ENCODE data around the gene CREB3L2. TPM values are rescaled to one million over a fixed set of nuclear protein-coding genes. Genes with fewer than 3 reads are reported as not detected.

The CREB3L2 gene
- total RNA-seq, 1 donor: 28.6 TPM

DNA sequence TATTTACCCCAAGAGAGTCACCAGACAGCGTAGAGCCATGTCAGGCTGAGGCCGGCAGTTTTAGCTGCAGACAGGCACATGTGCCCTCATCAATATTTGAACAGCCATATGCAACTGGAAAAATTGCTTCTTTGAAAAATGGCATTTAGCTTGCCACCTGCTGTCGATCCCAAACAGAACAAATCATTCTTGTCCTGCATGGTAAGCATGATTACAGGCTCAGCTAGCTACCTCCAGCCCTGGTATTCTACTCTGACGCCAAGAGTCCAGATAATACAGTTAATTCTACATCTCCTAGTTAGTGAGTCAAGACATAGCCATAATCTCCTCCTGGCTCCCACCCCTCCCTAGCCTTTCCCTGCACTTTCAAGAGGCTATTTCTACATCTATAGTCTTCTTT, 7.7 kb downstream of the CREB3L2 start:
- Histone ChIP-seq H3K4me1 (ENCODE audit: insufficient read depth, low read length) (peaks cover 85% of the 10 kb centered on the region), H3K79me2 (ENCODE audit: insufficient read depth, low read length) (peaks cover 84% of the 10 kb centered on the region), H3K27me3 (ENCODE audit: insufficient read depth, low read length) (no peaks in the 10 kb centered on the region), H3K36me3 (ENCODE audit: insufficient read depth, low read length) (peaks cover 7% of the 10 kb centered on the region), H2AFZ (ENCODE audit: low read length) (no peak overlapping the region), H4K20me1 (ENCODE audit: insufficient read depth, low read length) (peaks cover 4% of the 10 kb centered on the region), H3K4me3 (ENCODE audit: insufficient read depth, low read length) (no peak overlapping the region), H3K9me3 (ENCODE audit: low read depth, low read length) (no peaks in the 10 kb centered on the region), H3K4me2 (ENCODE audit: insufficient read depth, low read length) (no peak overlapping the region), H3K27ac (ENCODE audit: low read depth, low read length) (peak overlapping the region; percentile 98)
- DNase-seq (ENCODE audit: insufficient read length, low spot score, missing footprints): peak; percentile 69
- TF ChIP-seq, protein P1, sequence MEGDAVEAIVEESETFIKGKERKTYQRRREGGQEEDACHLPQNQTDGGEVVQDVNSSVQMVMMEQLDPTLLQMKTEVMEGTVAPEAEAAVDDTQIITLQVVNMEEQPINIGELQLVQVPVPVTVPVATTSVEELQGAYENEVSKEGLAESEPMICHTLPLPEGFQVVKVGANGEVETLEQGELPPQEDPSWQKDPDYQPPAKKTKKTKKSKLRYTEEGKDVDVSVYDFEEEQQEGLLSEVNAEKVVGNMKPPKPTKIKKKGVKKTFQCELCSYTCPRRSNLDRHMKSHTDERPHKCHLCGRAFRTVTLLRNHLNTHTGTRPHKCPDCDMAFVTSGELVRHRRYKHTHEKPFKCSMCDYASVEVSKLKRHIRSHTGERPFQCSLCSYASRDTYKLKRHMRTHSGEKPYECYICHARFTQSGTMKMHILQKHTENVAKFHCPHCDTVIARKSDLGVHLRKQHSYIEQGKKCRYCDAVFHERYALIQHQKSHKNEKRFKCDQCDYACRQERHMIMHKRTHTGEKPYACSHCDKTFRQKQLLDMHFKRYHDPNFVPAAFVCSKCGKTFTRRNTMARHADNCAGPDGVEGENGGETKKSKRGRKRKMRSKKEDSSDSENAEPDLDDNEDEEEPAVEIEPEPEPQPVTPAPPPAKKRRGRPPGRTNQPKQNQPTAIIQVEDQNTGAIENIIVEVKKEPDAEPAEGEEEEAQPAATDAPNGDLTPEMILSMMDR (IDR thresholded peaks at IDR 0.05; ENCODE audit: extremely low read depth, low read depth, low read length): no peak

GRCh38 chr7:137993395-137993743, 8.5 kb downstream of the CREB3L2 start:
- Histone ChIP-seq H3K9me3 (ENCODE audit: low read depth, low read length) (no peaks in the 10 kb centered on the region), H3K27me3 (ENCODE audit: insufficient read depth, low read length) (no peaks in the 10 kb centered on the region), H4K20me1 (ENCODE audit: insufficient read depth, low read length) (peaks cover 4% of the 10 kb centered on the region), H2AFZ (ENCODE audit: low read length) (no peak overlapping the region), H3K4me1 (ENCODE audit: insufficient read depth, low read length) (peaks cover 84% of the 10 kb centered on the region), H3K36me3 (ENCODE audit: insufficient read depth, low read length) (peaks cover 7% of the 10 kb centered on the region), H3K79me2 (ENCODE audit: insufficient read depth, low read length) (peaks cover 84% of the 10 kb centered on the region), H3K4me2 (ENCODE audit: insufficient read depth, low read length) (peak overlapping the region; percentile 63), H3K27ac (ENCODE audit: low read depth, low read length) (peak overlapping the region; percentile 98), H3K4me3 (ENCODE audit: insufficient read depth, low read length) (no peak overlapping the region)
- TF ChIP-seq, protein P1 (IDR thresholded peaks at IDR 0.05; ENCODE audit: extremely low read depth, low read depth, low read length): no peak
- DNase-seq (ENCODE audit: insufficient read length, low spot score, missing footprints): no peak

DNA sequence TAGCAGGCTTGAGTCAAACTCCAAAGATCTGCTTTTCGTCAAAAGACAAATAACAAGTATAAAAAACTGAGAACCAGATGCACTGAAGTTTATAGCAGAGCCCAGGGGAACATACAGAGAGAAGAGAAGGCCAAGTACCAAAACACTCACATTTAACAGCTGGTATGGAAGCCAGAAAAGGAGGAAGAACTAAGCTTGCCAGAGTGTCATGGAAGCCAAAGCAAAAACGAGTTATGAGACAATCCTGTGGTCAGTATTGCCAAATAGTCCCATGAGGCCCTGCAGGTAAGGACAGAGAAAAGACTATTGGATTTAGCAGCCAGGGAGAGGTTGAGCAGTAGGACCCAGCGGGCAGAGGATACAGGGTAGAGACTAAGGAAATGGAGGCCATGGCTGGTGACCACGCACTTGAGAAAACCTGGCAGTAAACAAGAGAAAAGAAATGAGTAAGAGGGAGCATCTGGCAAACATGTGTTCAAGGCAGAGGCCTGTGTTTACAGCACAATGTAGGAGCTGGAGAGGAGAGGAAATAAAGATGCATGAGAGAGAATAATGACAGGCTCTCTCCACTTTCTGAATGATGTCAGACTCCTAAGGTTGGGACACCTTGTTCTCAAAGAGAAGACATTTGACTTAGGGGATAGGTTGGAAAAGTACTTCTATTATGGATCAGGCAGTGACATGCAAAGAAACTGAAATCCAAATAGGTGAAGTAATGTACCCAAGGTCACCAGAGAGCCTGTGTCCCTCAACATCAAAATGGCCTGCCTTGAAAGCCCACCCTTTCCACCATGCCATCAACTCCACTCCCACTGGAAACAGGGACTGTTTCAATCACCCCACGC, 9.1 kb downstream of the CREB3L2 start:
- H2AFZ ChIP-seq (ENCODE audit: low read length): no peak overlapping the region
- TF ChIP-seq, protein P1 (IDR thresholded peaks at IDR 0.05; ENCODE audit: extremely low read depth, low read depth, low read length): no peak
- no peaks in the 10 kb centered on the region for H3K9me3 ChIP-seq (ENCODE audit: low read depth, low read length)
- peaks cover 7% of the 10 kb centered on the region for H3K36me3 ChIP-seq (ENCODE audit: insufficient read depth, low read length)
- H3K79me2 ChIP-seq (ENCODE audit: insufficient read depth, low read length): peaks cover 84% of the 10 kb centered on the region
- peaks cover 4% of the 10 kb centered on the region for H4K20me1 ChIP-seq (ENCODE audit: insufficient read depth, low read length)
- no peaks in the 10 kb centered on the region for H3K27me3 ChIP-seq (ENCODE audit: insufficient read depth, low read length)
- peak overlapping the region; percentile 98 for H3K27ac ChIP-seq (ENCODE audit: low read depth, low read length)
- H3K4me3 ChIP-seq (ENCODE audit: insufficient read depth, low read length): peak overlapping the region; percentile 29
- H3K4me2 ChIP-seq (ENCODE audit: insufficient read depth, low read length): peak overlapping the region; percentile 63
- DNase-seq (ENCODE audit: insufficient read length, low spot score, missing footprints): peak; percentile 55
- H3K4me1 ChIP-seq (ENCODE audit: insufficient read depth, low read length): peaks cover 84% of the 10 kb centered on the region

GRCh38 chr7:137992104-137992549, 9.8 kb downstream of the CREB3L2 start:
- peak overlapping the region; percentile 98 for H3K27ac ChIP-seq (ENCODE audit: low read depth, low read length)
- H3K9me3 ChIP-seq (ENCODE audit: low read depth, low read length): no peaks in the 10 kb centered on the region
- peaks cover 4% of the 10 kb centered on the region for H4K20me1 ChIP-seq (ENCODE audit: insufficient read depth, low read length)
- peaks cover 84% of the 10 kb centered on the region for H3K79me2 ChIP-seq (ENCODE audit: insufficient read depth, low read length)
- DNase-seq (ENCODE audit: insufficient read length, low spot score, missing footprints): no peak
- H3K36me3 ChIP-seq (ENCODE audit: insufficient read depth, low read length): peaks cover 7% of the 10 kb centered on the region
- H3K4me1 ChIP-seq (ENCODE audit: insufficient read depth, low read length): peaks cover 91% of the 10 kb centered on the region
- H3K27me3 ChIP-seq (ENCODE audit: insufficient read depth, low read length): no peaks in the 10 kb centered on the region
- peak overlapping the region; percentile 29 for H3K4me3 ChIP-seq (ENCODE audit: insufficient read depth, low read length)
- H3K4me2 ChIP-seq (ENCODE audit: insufficient read depth, low read length): peak overlapping the region; percentile 63
- TF ChIP-seq, protein P1 (IDR thresholded peaks at IDR 0.05; ENCODE audit: extremely low read depth, low read depth, low read length): no peak
- H2AFZ ChIP-seq (ENCODE audit: low read length): no peak overlapping the region
